Cardiac fibroblast (primary cell): ENCODE results near the gene FZD2.
A peak's percentile ranks its signal among the peaks of the same experiment; 100 is the strongest.

Experiments
- DNase-seq, 2 donors: peaks; one replicate each; pipeline versions ENCODE4 v3.0.0 to v3.0.0-alpha.2; 2010; ENCODE audit warnings: low read depth in 2 of 2
- H3K4me3 ChIP-seq, 2 donors: replicated peaks in 1 of 2; 1 replicate in 1 of 2; 2 replicates in 1 of 2; pipeline ENCODE4 v1.5.1; 2011; ENCODE audit warnings: low read depth in 2 of 2, low read length in 2 of 2, mild to moderate bottlenecking in 2 of 2, moderate library complexity in 1 of 2
- TF ChIP-seq, protein P1 (sequence below): IDR thresholded peaks from one replicate; pipeline ENCODE4 v1.5.1; 2011; ENCODE audit warnings: low read depth, mild to moderate bottlenecking, low read length, inconsistent platforms

The FZD2 gene

GRCh38 chr17:44602970-44603369 lies 45.7 kb downstream of the FZD2 start:
- H3K4me3 ChIP-seq, result no peak overlapping the region
- TF ChIP-seq, protein P1, sequence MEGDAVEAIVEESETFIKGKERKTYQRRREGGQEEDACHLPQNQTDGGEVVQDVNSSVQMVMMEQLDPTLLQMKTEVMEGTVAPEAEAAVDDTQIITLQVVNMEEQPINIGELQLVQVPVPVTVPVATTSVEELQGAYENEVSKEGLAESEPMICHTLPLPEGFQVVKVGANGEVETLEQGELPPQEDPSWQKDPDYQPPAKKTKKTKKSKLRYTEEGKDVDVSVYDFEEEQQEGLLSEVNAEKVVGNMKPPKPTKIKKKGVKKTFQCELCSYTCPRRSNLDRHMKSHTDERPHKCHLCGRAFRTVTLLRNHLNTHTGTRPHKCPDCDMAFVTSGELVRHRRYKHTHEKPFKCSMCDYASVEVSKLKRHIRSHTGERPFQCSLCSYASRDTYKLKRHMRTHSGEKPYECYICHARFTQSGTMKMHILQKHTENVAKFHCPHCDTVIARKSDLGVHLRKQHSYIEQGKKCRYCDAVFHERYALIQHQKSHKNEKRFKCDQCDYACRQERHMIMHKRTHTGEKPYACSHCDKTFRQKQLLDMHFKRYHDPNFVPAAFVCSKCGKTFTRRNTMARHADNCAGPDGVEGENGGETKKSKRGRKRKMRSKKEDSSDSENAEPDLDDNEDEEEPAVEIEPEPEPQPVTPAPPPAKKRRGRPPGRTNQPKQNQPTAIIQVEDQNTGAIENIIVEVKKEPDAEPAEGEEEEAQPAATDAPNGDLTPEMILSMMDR, result no peak
- DNase-seq, result no peak

- no peak for DNase-seq
- TF ChIP-seq, protein P1, result no peak
- H3K4me3 ChIP-seq, result no peak overlapping the region
Measured at GRCh38 chr17:44604116-44604761, 47.0 kb downstream of the FZD2 start.

DNA sequence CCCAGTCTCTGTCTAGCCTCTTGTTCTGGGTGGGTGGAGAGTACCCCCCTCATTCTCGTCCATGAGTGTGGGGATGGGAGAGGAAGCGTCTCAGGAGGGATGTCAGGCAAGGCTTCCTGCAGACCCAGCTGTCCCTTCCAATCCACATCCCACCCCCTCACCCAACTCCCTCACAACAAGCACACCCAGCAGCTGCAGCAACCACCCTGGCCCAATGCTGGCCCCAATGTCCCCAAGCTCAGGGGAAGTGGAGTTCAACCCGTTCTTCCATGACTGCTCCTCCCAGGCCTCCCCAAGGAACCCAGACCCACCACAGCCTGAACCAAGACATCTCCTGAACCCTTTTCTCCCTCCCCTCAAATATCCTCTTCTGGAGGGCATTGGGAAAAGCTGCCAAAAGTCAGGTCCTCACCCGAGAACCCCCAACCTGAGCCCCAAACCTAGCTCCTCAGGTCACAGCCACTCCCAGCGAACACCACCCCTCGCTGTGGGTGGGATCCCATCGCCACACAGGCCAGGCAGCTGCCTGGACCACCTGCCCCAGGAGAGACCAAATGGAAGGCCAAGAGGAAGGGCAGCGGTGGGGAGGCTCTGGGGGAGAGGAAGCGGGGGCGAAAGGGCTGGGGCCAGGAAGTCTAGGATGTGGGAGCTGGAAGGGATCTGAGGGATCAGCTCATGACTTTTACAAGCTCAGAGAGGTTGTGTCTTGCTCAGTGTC lies 47.6 kb downstream of the FZD2 start:
- TF ChIP-seq, protein P1, result no peak
- DNase-seq, result no peak

GRCh38 chr17:44606658-44607057 lies 49.4 kb downstream of the FZD2 start:
- no peak for DNase-seq
- TF ChIP-seq, protein P1, result no peak
- H3K4me3 ChIP-seq, result no peak overlapping the region

More for the DNA sequence above, 47.6 kb downstream of the FZD2 start:
- no peak overlapping the region for H3K4me3 ChIP-seq

DNA sequence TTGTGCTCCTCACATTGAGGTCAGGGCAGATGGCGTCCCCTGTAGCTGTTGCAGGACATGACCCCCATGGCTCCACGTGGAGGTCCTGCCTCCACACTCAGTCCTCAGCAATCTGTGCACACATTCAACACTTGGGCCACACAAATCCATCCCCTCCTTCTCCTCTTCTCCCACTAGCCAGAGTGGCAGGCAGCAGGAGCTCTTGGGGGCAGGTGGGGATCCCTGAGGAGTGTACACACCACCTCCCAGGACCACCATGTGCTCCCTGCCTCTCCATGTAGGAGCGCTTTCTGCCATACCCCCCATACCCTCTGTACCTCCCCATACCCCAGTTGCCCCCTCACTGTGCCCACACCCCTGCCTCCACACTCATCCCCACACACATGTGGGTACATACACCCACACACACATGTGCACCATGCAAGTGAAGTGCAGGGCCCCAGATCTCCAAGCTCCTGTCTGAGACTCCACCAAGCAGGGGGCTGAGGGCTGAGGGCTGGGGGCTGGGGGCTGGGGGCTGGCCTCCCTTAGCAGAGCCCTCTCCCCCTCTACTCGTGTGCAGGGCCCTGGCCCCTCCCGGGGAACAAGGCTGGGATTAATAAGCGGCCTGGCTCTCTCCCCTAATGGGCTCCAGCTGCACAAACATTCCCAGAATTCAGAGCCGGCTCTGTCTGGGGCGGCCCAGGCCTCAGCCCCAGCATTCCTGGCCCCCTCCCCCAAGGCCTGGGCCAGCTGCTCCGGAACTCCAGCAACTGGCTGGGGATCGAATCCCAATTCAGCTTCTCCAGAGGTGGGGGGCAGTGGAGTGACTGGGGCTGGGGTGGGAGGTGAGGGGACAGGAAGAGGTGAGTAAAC lies 50.8 kb downstream of the FZD2 start:
- TF ChIP-seq, protein P1, result no peak
- peak; percentile 21 to 29 for DNase-seq
- H3K4me3 ChIP-seq, result no peak overlapping the region

- TF ChIP-seq, protein P1, result no peak
- no peak for DNase-seq
- H3K4me3 ChIP-seq, result no peak overlapping the region
Measured at GRCh38 chr17:44608727-44609435, 51.6 kb downstream of the FZD2 start.
